Midbrain (tissue), 1 donor: ENCODE data around the gene ZNF804B.

Source experiments
- DNase-seq: peaks from one replicate; lab custom pipeline; 2025; lab: John Stamatoyannopoulos, UW

The ZNF804B gene

GRCh38 chr7:88759230-88760135 lies at the start of gene ZNF804B:
TSS of gene ZNF804B (plus strand) at chr7:88759700. CDS start at chr7:88759977, 277 bp downstream.
- DNase-seq: no peak

- DNase-seq: no peak
These were observed 23.6 kb upstream of the ZNF804B start for GRCh38 chr7:88735920-88736319.

DNA sequence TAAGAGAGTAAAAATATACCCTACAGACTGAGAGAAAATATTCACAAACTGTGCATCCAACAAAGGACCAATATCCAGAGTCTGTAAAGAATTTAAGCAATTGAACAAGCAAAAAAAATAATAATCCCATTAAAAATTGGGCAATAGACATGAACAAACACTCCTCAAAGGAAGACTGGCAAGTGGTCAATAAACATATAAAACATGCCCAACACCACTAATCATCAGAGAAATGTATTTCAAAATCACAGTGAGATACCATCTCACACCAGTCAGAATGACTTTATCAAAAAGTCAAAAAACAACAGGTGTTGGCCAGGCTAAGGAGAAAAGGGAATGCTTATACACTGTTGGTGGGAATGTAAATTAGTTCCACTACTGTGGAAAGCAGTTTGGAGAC lies 21.9 kb upstream of the ZNF804B start:
- no peak for DNase-seq

DNA sequence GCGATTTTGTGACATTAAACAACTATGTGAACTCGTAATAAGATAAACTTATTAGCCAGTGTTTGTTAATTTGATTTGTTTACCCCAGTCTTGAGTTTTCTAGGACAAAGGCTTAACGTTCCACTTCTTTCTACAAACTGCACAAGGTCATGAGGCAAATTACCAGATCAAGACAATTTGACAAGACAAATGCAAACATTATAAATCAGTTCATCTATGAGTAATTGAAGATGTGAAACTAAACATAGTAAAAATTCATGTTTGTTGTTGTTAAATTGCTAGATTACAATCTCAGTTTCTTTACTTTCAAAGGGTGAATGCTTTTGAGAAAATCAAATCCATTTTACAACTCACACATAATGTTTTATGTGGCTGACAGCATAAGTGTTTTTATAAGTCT lies 13.4 kb upstream of the ZNF804B start:
- DNase-seq: no peak

- DNase-seq: no peak
These were observed 2.7 kb upstream of the ZNF804B start for GRCh38 chr7:88756802-88757201.

- DNase-seq: no peak
These were observed 2.1 kb upstream of the ZNF804B start for GRCh38 chr7:88757371-88757770.

DNA sequence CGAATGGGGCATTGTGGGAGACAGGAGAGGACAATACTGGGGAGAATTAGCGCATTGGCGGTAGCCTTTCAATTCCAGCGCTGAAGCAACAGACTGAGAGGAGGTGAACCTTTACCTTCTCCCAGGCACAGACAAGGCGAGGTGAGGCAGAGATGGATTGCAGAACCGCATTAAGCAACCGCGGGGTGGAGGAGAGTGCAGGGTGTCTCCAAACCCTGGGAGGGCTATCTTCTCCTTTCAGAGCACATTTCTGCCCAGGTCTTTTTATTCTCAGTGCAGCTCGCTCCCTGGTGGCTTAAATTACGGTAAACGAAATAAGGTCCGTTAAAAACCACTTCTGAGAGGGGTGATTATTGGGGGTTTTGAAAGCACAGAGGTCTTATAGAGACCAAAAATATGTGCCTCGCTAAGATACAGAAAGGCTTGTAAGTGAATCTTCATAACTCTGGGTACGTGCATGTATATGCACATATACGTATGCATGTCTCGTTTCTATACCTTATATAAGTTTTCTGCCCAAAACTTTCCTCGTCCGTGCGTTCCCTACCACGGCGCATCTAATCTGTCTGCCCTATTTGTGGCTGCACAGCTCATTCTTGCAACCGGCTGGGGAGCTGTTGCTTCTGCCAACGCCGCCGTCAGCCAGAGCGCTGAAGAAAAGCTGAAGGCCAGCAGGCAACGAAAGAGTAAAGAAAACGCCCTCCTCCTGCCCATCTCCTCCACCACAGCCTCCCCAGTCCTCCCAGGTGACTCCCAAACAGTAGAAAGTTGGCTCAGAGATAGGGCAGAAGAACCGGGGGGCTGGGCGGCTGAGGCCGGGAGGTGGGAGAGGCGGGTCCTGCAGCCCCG lies 895 bp upstream of the ZNF804B start:
- DNase-seq: no peak

- no peak for DNase-seq
These were observed 626 bp downstream of the ZNF804B start for GRCh38 chr7:88760136-88760515.

DNA sequence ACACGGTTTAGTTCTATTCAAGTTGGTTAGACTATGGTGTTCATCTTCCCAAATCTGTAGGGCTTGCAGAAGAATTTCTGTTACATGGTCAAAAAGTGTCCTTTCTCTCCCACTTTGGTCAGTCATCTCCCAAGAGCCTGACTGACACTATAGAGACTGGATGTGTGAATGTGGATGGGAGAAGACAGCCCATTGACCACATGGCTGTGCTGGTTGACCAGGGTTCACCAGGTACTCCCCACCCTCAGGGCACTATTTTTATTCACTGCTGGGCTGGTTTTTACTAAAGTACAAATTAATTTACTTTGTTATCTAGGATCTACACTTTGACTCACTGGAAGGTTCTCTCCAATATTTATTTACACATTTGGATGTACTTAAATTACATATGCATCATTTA lies 2.3 kb downstream of the ZNF804B start:
- no peak for DNase-seq

DNA sequence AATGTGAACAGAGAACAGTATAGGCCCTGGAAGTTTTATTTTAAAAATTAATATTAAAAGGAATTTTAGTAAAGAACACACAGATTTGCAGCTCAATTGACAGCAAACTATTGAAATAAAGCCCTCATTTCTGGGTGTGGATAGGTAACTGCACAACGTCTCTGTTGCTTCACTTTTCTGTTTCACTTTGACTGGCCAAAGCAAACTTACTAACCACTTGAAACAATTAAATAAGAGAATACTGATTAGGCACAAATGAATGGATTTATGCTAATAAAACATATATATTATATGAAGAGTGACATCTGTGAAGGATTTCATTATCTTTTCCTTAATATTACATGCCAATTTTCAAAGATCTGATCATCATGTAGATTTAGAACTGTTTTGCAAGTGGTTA lies 11.9 kb downstream of the ZNF804B start:
- no peak for DNase-seq

DNA sequence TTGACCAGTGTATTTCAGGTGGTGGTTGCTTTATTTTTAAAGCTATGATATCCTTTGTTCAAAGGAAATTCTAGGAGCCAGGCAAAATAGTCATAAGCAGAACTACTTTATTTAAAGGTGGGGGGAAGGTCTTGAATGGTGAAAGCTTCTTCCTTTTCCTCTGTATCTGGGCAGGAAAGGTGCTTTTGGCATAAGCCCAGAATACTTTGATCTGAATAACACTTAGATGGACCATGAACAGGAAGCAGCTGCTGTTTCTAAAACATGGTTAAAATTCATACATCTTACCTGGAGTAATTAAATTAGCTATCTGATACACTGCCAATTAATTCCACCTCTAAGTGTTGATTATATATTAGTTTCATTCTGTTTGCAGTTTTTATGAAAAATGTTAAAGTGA lies 13.3 kb downstream of the ZNF804B start:
- DNase-seq: no peak

DNA sequence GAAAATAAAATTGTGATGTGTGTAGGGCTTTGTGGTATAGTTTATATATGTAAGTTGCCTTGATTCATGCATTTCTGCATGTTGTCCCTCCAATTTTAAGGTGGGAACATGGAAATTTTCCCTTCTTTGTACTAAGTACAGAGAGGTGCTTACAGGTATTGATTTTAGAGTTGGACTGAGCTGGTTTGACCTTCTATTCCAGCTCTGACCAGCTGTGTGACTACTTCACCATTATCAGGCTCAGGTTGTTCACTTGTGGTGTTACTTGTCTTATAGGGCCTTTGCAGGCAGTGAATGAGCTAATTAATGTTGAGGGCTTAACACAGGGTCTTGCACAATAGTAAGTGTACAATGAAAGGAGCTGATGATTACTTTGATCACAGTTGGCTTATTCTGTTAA lies 16.3 kb downstream of the ZNF804B start:
- DNase-seq: no peak

GRCh38 chr7:88787777-88788176 lies 28.3 kb downstream of the ZNF804B start:
- DNase-seq: no peak

DNA sequence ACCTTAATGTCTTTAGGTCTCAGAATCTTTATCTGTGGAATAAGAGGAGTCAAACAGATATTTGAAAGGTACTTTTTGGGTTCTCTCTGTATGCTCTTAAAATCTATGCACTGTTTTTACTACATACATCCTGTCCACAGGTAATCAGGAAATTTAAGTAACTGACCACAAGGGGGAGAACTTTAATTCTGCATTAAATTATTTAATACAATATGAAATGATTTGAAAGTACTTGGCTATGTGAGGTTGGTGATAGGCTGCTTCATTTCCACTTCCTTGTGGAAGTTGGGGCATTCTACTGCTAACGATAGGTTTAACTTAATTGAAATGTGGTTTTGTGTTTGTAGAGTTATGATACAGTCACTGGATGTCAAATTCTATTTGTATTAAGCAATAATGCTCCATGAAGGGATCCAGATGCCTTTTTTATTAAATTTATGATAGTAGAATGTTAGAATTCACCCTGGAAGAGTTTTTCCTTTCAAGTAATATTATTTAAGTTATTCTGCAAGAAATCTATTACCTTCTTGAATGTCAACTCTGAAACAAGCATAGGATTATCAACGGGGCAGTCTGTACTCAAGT lies 30.1 kb downstream of the ZNF804B start:
- DNase-seq: peak; percentile 7

DNA sequence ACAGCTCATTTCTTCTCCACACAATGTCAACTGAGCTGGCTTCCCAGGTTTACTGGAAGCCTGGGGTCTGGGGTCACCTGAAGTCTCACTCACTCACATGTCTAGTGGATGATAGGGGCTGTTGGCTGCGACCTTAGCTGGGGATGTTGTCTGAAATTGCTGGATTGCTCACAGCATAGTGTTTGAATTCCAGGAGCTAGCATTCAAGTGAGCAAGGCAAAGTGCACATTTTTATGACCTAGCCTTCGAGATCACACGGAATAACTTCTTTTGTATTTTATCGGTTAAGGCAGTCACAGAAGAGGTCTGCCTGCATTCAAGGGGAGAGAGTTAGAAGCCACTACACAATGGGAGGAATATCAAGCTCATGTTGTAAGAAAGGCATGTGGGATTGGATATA lies 32.4 kb downstream of the ZNF804B start:
- no peak for DNase-seq

GRCh38 chr7:88792361-88792760 lies 32.9 kb downstream of the ZNF804B start:
- DNase-seq: no peak

GRCh38 chr7:88795553-88795952 lies 36.1 kb downstream of the ZNF804B start, which contains the start of gene TEX47:
TSS of gene TEX47 (minus strand) at chr7:88795737. CDS start at chr7:88794942, 795 bp downstream.
- DNase-seq: no peak

- no peak for DNase-seq
These were observed 41.5 kb downstream of the ZNF804B start for GRCh38 chr7:88801046-88801445.

- no peak for DNase-seq
These were observed 47.0 kb downstream of the ZNF804B start for GRCh38 chr7:88806280-88807037.

- no peak for DNase-seq
These were observed 59.1 kb downstream of the ZNF804B start for GRCh38 chr7:88818552-88818951.

DNA sequence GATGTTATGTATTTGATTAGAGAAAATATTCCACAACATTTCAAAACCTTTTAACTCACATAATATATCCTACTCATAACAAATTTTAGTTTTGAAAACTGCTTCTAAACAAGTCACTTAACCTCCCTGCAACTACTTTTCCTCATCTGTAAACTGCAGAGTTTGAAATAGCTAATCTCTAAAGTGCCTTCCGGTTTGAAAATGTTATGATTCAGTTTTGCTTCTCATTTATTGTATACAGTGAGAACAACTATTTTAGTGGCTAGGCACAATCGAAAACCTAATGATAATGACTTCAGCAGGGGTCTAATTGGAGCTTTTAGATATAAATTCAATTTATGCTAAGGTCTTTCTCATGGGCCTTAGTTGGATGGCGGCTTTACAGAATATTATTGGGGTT lies 66.7 kb downstream of the ZNF804B start:
- no peak for DNase-seq
